GM21367 (cell line): Measurements from ENCODE around the gene ZXDA.

ENCODE experiments used
- ATAC-seq: cut with Tn5 transposase; IDR thresholded peaks from one replicate; pipeline ENCODE4 v1.9.1; 2021; ENCODE audit not compliant: unreplicated experiment

ZXDA gene

DNA sequence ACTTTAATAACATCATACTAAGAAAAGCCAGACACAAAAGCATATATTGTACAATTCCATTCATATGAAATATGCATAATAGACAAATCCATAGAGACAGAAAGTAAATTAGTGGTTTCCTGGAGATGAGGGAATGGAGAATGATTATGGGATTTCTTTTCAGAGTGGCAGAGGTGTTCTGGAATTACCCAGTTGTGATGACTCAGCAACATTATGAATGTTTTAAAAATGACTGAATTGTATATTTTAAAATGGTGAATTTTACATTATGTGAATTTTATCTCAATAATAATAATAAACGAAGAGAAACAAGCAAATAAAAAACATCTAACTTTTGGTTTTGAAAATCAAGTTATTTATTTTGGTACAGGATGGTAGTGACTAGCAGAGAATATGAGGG, 11.2 kb downstream of the ZXDA start:
- no peak for ATAC-seq

DNA sequence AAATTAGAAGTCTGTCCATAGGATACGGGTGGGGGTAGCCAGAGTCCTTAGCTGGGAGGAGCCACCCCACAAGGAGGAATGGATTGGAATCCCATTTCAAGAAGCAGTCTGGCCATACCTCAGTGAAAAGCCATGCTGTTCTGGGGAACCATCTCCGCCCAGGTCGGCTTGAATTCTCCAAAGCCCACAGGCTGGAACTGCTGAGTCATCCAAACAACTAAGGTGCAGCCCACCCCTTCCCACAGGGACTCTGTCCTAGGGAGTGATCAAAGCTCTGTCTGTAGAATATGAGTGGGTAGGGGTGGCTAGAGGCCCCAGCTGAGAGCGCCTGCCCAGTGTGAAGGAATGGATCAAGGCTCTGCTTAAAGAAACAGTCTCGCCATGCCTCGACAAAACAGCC, 38.8 kb downstream of the ZXDA start:
- no peak for ATAC-seq
